G401 (cell line): ENCODE measurements around the gene NFIX. TPM values are rescaled to one million over a fixed set of nuclear protein-coding genes. Genes with fewer than 3 reads are reported as not detected.

Experiments
- DNase-seq: peaks from one replicate; pipeline ENCODE4 v3.0.0-alpha.2; 2015; ENCODE audit warnings: low spot score
- in situ Hi-C: cut with HindIII; loops from 2 replicates; pipeline ENCODE4 v1.10.0; 2016; ENCODE audit warnings: low sequenced_read_pairs, mixed read lengths
- total RNA-seq: library from RNA; depleted of rRNA; stranded (reverse); fragments of >200 nt; shearing (Covaris generic); gene quantifications from 2 replicates; pipeline ENCODE4 v1.2.3, GENCODE V29; 2014

The NFIX gene
- total RNA-seq, 1 experiment from 2014 or later, result 3.6 TPM

DNA sequence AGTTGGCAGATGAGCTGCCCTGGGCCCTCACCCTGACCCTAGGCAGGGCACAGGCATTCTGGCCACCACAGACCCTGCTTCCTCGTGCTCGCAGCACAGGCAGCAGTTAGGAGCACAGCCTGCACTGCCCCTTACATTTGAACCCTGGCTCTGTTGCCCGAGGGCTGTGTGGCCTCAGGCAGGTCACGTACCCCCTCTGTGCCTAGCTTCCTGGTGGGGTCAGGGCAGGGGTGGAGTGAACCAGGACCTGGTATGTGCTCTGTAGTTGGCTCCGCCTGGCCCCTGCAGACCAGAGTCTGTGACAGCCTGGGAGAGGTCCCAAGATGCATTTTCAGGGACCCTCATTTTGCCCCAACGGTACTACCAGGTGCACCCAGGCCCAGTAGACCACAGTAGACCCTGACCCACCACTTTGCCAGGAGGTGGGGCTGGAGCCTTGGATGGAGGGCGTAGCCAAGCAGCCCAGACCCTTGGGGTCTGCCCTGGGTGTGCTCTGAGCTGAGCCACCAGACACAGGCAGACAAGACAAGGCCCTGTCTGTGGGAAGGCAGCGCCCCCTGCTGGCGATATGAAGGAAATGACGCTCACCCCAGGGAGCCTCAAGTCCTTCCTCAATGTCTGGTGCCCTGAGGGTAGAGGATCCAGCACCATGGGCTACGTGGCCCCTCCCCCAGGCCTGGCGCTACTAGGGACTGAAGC is 98.3 kb downstream of the NFIX start:
- peak; percentile 92 for DNase-seq
- in situ Hi-C loops, result no loop called here

DNA sequence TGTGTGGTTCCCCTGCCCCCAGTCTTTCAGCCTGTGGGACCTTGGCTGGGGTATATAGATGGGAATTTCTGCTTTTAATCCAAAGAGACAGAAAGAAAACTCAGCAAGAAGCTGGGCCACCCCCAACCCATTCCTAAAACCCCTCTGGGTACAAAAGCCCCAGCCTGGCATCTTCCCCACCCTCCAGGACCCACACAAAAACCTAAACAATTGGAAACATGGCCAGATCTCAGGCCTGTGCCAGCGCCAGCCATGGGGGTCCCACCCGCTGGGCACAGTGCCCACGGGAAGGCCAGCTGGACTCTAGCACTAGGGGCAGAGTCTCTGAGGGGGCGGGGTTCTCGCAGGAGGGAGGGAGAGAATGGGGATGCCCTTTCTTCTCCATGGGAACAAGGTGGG is 98.8 kb downstream of the NFIX start:
- DNase-seq, result no peak
- in situ Hi-C loops, result no loop called here

DNA sequence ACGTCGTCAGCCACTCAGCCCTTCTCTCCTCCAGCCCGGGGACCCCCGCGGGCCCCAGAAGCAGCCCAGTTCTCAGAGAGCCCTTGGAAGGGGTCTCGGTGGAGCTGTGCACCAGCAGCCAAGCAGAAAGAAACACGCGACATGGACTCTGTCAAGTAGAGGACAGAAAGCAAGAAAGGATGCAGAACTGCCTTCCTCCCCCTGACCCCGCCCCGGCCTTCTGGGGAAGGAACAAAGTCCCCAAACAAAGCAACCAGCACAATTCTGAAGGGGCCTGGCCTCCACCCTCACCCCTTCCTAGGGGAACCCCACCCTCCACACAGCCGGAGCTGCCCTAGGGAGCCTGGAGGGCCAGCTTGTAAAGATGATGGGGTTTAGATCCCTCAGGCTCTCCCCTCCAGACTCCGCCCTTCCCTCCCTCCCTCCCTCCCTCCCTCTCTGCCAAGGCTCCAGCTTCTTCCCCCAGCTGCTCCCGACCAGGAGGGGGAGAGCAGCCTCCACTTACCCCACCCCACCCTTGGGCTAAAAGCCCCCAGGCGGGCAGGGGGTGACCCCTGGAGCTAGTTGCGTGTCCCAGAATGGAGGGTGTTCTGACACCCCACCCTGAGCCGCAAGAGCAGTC is 99.6 kb downstream of the NFIX start:
- DNase-seq, result no peak
- in situ Hi-C loops, result no loop called here

GRCh38 chr19:13095393-13095784 is 100.1 kb downstream of the NFIX start:
- in situ Hi-C loops, result no loop called here
- DNase-seq, result no peak

GRCh38 chr19:13095934-13096927 is 101.0 kb downstream of the NFIX start:
- DNase-seq, result no peak
- in situ Hi-C loops, result no loop called here

DNA sequence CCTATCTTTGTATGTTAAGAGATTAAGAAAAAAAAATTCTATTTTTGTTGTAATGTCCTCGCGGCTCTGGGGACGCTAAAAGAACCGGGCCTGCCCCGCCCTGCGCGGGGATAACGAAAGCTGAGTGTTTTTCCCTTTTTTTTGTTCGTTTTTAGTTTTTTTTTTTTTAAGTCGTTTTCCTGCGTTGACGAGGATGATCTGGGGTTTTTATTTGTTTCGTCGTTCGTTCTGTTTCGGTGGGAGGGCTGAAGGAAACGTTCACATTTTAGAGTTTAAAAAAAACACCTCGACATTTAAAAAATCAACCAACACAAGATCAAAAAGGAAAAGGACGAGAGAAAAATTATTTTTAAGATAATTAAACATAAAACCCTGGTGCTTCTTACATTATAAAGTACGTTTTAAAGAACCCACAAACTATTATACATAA is 101.8 kb downstream of the NFIX start:
- no peak for DNase-seq
- in situ Hi-C loops, result no loop called here

DNA sequence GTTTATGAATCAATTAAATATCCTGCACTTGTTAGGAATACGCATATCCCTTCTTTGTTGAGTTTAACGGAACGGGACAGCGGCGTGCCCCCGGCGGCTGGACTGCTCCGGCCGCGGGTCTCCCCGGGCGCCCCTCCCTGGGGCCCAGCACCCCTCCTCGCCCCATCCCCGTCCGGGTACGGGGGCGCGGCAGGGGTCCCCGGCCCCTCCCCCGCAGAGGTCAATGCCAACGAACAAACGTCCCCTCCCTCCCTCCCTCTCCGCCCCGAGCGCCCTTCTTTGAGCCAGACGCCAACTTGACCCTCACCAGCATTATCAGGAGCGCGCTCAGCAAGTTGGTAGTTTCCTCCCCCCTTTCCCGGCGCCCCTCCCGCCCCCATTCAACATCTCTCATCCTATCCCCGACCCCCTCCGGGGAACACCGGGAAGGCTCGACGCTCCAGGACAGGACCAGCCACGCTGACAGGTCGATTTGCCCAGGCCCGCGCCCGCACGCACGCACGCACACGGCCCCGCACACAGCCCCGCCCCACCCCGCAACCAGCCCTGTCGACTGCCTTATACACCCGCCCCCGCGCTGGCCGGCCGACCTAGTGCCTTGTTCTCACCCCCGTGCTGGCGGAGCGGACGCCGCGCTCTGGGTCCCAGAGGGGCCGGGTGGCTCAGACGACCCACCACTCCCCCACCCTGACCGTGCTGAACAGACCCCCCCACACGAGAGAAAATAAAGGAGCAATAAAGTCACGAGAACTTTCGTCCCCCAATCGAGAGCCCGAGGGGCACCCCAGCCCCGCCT is 102.4 kb downstream of the NFIX start:
- in situ Hi-C loops, result no loop called here
- no peak for DNase-seq

- in situ Hi-C loops, result no loop called here
Measured at GRCh38 chr19:13098277-13099072, 103.2 kb downstream of the NFIX start.

DNA sequence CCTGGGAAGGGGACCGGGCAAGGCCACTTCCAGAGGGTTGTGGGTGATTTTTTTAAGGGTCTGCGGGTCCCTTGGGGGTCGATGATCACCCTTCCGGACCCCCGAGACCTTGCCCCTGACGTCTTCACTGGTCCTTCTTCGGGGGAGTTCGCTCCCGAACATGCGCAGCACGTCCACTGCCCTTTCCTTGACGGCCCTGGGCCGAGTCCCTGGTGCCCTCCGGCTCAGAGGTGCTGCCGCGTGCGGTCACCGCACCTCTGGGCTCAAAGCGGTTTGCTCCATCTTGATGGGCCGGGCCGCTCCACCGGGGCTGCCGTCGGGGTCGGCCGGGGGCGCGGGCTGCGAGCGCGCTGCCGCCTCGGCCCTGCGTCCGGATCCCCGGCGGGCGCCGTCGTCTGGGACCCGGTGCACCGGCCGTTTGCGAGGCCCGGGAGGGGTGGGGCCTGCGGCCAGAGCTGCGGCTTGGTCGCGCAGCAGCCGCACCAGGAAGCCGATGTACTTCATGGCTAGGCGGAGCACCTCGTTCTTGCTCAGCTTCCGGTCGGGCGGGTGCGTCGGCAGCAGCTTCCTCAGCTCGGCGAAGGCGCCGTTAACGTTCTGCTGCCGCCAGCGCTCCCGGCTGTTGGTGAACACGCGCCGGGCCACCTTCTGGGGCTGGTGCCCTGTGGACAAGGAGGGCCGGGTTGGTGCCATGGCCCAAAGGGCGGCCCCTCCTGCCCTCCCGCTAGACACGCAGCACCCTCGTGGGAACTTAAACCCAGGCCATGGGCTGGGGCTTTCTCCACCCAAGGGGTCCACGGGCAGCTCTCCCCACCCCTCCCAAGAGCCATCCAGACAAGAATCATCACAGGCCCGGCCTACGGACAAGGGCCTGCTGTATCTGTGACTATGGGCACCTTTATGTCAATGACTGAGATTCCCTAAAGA is 104.1 kb downstream of the NFIX start:
- DNase-seq, result no peak
- in situ Hi-C loops, result no loop called here

More at GRCh38 chr19:13098277-13099072, 103.2 kb downstream of the NFIX start:
- DNase-seq, result no peak

DNA sequence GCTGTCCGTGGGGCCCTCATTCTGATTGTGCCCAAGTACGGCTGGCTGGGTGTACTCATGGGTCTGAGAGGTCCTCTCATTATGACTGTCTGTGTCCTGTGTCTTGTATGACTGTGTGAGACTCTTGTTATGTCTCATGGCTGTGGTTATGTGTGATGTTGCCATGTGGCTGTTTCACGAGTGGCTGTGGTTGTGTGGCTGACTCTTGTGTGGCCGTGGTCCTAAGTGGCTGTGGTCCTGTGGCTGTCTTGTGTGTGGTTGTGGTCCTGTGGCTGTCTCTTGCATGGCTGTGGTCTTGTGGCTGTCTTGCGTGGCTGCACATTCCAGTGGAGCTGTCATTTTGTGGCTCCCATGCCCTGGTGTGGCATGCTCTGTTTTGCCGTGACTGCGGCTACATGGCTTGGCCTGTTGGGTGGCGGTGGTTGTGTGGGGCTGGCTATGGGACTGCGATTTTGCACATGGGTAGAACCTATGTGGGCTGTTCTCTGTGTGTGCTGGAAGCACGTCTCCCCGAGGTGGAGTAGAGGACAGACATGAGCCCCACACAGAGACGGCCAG is 104.8 kb downstream of the NFIX start:
- in situ Hi-C loops, result no loop called here
- DNase-seq, result no peak

- in situ Hi-C loops, result no loop called here
- no peak for DNase-seq
Measured at GRCh38 chr19:13100841-13101589, 105.7 kb downstream of the NFIX start.

- DNase-seq, result no peak
- in situ Hi-C loops, result no loop called here
Measured at GRCh38 chr19:13101590-13102415, 106.5 kb downstream of the NFIX start.

DNA sequence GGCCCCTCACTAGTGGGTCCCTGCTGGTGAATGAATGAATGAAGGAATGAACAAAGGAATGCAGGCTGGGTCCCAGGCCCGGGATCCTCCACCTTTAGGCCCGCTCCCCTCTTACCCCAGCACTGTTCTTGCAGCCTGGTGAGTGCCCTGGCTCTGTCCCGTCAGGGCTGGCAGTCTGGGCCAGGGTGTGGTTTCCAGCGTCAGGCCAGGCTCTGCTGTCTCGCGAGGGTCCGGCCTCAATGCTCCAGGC is 107.1 kb downstream of the NFIX start:
- in situ Hi-C loops, result no loop called here
- no peak for DNase-seq

DNA sequence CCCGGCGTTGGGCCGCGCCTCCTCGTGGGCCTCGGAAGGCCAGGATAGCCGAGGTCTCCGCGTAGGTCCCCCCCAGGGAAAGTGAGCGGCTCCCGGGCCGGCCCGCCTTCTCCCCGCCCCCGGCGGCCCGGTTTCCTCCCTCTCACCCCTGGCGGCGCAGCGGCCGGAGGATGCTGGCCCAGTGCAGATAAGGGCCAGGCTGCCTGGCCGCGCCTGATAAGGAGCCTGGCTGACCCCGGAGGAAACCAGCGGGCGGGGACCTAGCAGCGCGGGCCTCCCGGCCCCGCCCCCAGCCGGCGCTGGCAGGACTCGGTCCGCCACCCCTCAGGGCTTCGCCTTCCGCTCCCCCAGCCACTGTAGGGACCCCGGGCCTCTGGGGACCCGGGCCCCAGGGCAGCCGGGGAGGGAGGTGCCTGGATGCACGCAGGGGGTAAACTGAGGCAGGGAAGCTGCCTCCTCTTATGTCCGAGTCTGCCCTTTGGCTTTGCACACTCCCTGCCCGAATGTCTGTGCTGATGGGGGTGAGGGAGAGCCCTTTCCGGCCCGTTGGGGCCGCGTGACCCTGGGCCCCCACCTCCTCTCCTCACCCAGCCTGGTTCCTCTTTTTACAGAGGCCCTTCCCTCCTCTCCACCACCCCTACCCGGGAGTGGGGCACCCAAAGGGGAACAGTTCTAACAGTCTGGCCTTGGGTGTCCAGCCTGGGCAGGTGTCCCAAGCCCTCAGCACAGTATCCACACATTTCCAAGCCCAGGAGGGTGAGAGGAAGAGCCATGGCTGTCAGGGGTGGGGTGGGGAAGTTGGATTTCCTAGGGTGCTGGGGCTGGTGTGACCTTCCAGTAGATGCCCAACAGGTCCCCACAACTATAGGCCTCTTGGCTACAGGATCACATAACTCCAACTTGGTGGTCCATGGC is 107.6 kb downstream of the NFIX start, which contains the start of gene LYL1:
Gene LYL1 (minus strand): TSS at position 193 of the 915 bp plus-strand sequence. CDS start 1,687 bp downstream, outside the sequence.
- in situ Hi-C loops, result no loop called here
- DNase-seq, result no peak
